Calu3 (cell line): ENCODE results near the gene CCND2. TPM values are rescaled to one million over a fixed set of nuclear protein-coding genes. Genes with fewer than 3 reads are reported as not detected.

Source experiments
- BruUV-seq: library from RNA; stranded (reverse); fragments of 400-500 nt; replicated peaks from 2 replicates; lab custom pipeline; 2021; lab: Mats Ljungman, UMichigan
- CTCF ChIA-PET: fragments of 300-600 bp; sonication (Branson Sonifier 250); formaldehyde crosslinking; loops from one replicate; lab custom pipeline; 2022; ENCODE audit warnings: antibody characterized with exemption; lab: Charles Lee
- DNase-seq: peaks from one replicate; pipeline ENCODE4 v3.0.0; 2022
- H3K27ac Mint-ChIP-seq: one replicate; pipeline ENCODE4 v1.8.0; 2022; ENCODE audit warnings: mixed read lengths; ENCODE audit not compliant: unreplicated experiment
- H3K27me3 Mint-ChIP-seq: one replicate; pipeline ENCODE4 v1.8.0; 2022; ENCODE audit warnings: mixed read lengths; ENCODE audit not compliant: unreplicated experiment
- H3K36me3 Mint-ChIP-seq: one replicate; pipeline ENCODE4 v1.8.0; 2022; ENCODE audit warnings: mild to moderate bottlenecking, moderate library complexity, mixed read lengths; ENCODE audit not compliant: insufficient read depth, unreplicated experiment
- H3K4me1 Mint-ChIP-seq: one replicate; pipeline ENCODE4 v1.8.0; 2022; ENCODE audit warnings: mild to moderate bottlenecking, low read depth, mixed read lengths; ENCODE audit not compliant: unreplicated experiment
- H3K4me3 Mint-ChIP-seq: one replicate; pipeline ENCODE4 v1.8.0; 2022; ENCODE audit warnings: mild to moderate bottlenecking, low read depth, moderate library complexity, mixed read lengths; ENCODE audit not compliant: unreplicated experiment
- H3K9me3 Mint-ChIP-seq: one replicate; pipeline ENCODE4 v1.8.0; 2022; ENCODE audit warnings: low read depth, mixed read lengths; ENCODE audit not compliant: unreplicated experiment
- CTCF ChIP-seq: fragments of 200-600 bp; IDR thresholded peaks from one replicate; pipeline ENCODE4 v1.8.0; 2022; ENCODE audit warnings: antibody characterized with exemption; ENCODE audit not compliant: unreplicated experiment
- intact Hi-C: fragments of 100-400 bp; cut with micrococcal nuclease; formaldehyde crosslinking; loops from one replicate; pipeline ENCODE4 v1.10.0; 2022; ENCODE audit not compliant: unreplicated experiment
- total RNA-seq: library from RNA; stranded (reverse); gene quantifications from 2 replicates; pipeline ENCODE4 v1.2.3, GENCODE V29; 2022

The CCND2 gene
- total RNA-seq, 1 experiment from 2014 or later = 0.07 TPM

- H3K27ac Mint-ChIP-seq = no peak overlapping the region
- H3K36me3 Mint-ChIP-seq = no peaks in the 10 kb centered on the region
- intact Hi-C loops = no loop called here
- CTCF ChIA-PET = interaction anchor here (0.6 to 1.0 kb wide), 2 partner anchors 11 to 404 kb away, joined by 3 read pairs; no protein-coding TSS in a partner anchor
- H3K9me3 Mint-ChIP-seq = no peaks in the 10 kb centered on the region
- DNase-seq = no peak
- TF ChIP-seq CTCF = no peak
- H3K27me3 Mint-ChIP-seq = peaks cover 100% of the 10 kb centered on the region
- H3K4me1 Mint-ChIP-seq = no peaks in the 10 kb centered on the region
- no TSS peak for BruUV-seq
- H3K4me3 Mint-ChIP-seq = no peak overlapping the region
Observed at GRCh38 chr12:4287325-4288211, 14.0 kb downstream of the CCND2 start.

- intact Hi-C loops = no loop called here
- Mint-ChIP-seq H3K4me1 (no peaks in the 10 kb centered on the region), H3K36me3 (no peaks in the 10 kb centered on the region), H3K27me3 (peaks cover 100% of the 10 kb centered on the region), H3K27ac (no peak overlapping the region), H3K9me3 (no peaks in the 10 kb centered on the region), H3K4me3 (no peak overlapping the region)
- CTCF ChIA-PET = interaction anchor here (0.5 kb wide), 1 partner anchor 405 kb away, joined by 3 read pairs; no protein-coding TSS in a partner anchor
- no peak for DNase-seq
- no peak for TF ChIP-seq CTCF
- BruUV-seq = no TSS peak
Observed at GRCh38 chr12:4288296-4289131, 15.0 kb downstream of the CCND2 start.

- no TSS peak for BruUV-seq
- Mint-ChIP-seq H3K4me1 (no peaks in the 10 kb centered on the region), H3K27ac (no peak overlapping the region), H3K36me3 (no peaks in the 10 kb centered on the region), H3K4me3 (no peak overlapping the region), H3K9me3 (no peaks in the 10 kb centered on the region), H3K27me3 (peaks cover 100% of the 10 kb centered on the region)
- intact Hi-C loops = no loop called here
- TF ChIP-seq CTCF = no peak
- CTCF ChIA-PET = interaction anchor here (0.5 kb wide), 1 partner anchor 406 kb away, joined by 3 read pairs; no protein-coding TSS in a partner anchor
- DNase-seq = no peak
Observed at GRCh38 chr12:4289231-4289878, 15.8 kb downstream of the CCND2 start.
